Limb (tissue), 2 donors: ENCODE data around the gene HNRNPC.
"Not testable (repeated sequence)": the region's sequence is repeated elsewhere in the genome, so short reads cannot be mapped to it uniquely, and the experiment has no call there.

Source experiments
- DNase-seq, 2 donors: peaks; one replicate each; pipeline ENCODE4 v3.0.0-alpha.2; 2016; ENCODE audit errors: extremely low spot score in 2 of 2

The HNRNPC gene

DNA sequence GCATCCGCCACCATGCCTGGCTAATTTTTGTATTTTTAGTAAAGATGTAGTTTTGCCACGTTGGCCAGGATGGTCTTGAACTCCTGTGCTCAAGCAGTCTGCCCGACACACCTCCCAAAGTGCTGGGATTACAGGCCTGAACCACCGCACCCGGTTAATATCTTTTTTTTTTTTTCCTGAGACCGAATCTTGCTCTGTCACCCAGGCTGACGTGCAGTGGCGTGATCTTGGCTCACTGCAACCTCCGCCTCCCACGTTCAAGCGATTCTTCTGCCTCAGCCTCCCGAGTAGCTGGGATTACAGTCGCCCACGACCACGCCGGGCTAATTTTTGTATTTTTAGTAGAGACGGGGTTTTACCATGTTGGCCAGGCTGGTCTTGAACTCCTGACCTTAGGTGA lies 3.4 kb upstream of the HNRNPC start:
- not testable (repeated sequence) for DNase-seq

DNA sequence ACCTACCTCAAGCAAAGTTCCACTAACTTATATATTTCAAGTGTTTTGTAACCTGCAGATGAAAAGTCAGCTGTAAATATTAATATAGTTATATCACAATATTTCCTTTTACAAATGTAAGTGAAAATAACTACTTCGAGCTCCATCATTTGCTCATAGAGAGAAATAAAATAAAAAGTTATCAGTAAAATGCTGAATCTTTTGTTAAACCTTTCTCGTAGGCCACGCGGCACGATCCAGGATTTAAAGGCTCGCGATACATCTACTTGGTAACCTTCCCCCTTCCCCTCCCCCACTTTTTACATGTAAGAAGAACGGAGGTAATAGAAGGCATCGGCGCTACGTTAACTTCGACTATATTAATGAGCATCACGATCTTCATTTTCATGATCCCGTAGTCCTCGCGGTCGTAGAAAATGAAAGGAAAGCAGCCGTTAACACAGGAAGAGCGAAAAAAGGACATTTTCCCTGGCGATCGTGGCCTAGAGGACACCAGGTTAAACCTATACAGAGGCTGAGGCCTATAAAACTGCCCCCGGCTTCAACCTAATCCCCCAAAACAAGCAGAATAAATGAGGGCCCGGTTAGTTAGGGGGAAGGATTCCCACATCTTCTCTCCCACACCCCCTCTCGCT lies 508 bp downstream of the HNRNPC start:
- peak in 1 of 2 donors; percentile 21 for DNase-seq

DNA sequence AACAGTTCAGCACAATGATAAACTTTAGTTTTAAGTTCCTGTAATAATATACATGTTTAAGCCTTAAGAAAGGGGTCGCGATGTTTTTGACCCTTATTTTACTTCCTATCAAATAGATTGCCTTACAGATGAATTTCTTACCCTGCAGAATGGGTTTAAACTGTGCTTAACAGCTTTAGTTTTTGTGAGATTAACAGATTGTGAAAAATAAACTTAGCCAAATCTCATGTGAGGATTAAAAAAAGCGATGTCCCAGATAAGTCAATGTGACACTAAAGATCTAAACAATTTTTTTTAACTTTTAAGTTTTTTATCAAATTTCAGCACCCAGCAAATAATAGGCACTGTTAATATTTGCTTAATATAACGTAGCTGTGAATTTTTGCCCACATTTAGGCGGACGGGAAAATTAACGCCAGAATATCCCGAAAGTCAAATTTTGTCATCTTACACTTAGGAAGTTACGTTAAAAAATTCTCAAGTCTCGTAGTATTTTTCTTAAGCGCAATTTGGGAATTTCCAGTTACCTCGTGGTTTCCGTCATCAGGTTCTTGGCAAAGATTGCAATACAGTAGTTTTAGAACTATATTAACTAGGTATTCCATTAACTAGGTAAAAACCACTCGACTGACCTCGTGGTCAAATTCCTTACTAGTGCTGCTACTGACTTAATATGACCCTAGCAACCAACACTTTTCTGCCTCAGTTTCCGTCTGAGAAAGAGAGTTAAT lies 1.2 kb downstream of the HNRNPC start:
- DNase-seq, result no peak

DNA sequence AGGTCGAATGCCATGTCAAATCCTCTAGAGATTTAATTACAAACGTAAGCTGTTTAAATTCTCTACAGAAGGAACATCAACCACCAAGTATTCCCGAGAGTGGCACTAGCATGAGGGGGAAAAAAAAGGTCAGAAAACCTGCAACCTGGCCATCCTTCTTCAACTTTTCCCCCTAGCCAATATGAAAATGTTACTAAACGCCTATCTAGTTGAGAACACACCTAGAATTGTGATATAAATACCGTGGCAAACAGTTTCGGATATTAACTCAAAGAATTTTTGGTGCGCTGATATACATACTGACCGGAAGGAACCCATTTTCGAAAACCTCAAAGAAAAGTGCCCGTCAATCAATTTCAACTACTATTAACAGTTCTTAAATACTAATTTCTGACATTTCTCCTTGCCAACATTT lies 1.8 kb downstream of the HNRNPC start:
- DNase-seq, result no peak

GRCh38 chr14:21264025-21264801 lies 5.0 kb downstream of the HNRNPC start:
- no peak for DNase-seq

DNA sequence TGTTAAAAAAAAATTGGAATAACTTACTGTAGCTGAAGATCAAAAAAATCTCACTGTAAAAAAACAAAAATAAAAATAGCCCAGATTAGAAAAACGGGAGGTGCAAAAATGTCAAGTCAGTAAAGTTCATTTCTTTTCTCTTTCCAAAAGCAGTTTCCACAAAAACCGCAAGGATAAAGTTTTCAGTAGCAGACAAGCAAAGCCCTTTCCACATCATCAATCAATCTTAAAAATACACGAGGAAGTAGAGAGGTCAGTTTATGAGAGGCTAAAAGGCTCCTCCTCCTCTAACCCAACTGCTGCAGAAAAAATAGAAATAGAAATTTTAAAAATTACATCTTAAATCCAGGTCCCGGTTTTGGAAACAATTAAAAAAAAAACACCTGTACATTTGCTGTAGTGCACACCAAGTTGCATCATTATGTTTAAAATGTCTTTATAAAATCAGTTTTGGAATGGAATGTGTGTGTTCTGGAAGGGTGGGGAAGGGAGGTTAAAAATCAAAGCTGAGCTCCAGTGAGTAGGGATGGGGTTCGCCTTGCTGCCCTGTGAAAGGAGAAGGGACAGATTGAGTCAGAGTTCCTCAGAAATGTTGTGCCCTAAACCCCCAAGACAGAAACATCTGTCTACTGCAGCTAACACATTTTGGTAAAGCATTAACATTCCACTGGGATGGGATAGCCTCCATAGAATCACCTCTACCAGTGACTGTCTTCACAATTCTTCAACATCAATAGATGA lies 5.8 kb downstream of the HNRNPC start:
- DNase-seq, result no peak

- DNase-seq, result no peak
Observed at GRCh38 chr14:21262410-21262809, 6.8 kb downstream of the HNRNPC start.

DNA sequence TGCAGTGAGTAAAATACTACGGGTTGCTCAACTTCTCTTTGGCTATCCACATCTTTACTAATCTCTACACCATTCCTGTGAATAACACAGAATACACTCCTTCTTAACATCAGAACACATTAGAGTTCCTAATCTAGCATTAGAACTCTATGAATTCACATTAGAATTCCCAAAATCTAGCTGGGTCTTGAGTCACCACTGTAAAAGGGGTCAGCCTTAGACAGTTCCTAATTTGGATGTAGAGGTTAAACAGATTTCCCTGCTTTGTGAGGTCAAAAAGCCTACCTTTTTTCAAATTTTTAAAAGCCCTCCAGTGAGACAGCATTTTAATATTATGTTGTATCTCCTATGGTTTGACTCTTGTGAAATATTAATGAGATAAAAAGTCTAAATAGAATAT lies 7.4 kb downstream of the HNRNPC start:
- DNase-seq, result no peak

- no peak for DNase-seq
Observed at GRCh38 chr14:21258889-21259787, 10.1 kb downstream of the HNRNPC start.

- DNase-seq, result no peak
Observed at GRCh38 chr14:21258005-21258888, 11.0 kb downstream of the HNRNPC start.

DNA sequence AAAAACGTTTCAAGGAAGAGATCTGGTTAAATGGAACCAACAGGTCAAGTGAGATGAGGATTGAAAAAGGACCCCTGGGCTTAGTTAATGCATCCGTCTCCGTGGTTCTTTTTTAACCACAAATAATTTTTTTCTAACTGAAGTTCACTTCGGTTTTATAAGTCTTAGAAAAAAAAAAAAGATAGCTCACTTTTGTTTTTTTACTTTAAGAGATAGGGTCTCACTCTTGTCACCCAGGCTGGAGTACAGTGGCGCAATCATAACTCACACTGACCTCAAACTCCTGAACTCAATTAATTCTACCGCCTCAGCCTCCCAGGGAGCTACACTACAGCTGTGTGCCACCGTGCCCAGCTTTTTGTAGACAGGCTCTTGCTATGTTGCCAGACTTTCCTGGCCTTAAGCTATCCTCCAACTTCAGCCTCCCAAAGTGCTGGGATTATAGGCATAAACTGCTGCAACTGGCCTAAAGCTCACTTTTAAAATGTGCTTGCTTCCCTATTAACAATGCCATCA lies 11.8 kb downstream of the HNRNPC start:
- no peak for DNase-seq

GRCh38 chr14:21256539-21257393 lies 12.5 kb downstream of the HNRNPC start:
- DNase-seq, result no peak

- DNase-seq, result not testable (repeated sequence)
Observed at GRCh38 chr14:21256102-21256447, 13.2 kb downstream of the HNRNPC start.

DNA sequence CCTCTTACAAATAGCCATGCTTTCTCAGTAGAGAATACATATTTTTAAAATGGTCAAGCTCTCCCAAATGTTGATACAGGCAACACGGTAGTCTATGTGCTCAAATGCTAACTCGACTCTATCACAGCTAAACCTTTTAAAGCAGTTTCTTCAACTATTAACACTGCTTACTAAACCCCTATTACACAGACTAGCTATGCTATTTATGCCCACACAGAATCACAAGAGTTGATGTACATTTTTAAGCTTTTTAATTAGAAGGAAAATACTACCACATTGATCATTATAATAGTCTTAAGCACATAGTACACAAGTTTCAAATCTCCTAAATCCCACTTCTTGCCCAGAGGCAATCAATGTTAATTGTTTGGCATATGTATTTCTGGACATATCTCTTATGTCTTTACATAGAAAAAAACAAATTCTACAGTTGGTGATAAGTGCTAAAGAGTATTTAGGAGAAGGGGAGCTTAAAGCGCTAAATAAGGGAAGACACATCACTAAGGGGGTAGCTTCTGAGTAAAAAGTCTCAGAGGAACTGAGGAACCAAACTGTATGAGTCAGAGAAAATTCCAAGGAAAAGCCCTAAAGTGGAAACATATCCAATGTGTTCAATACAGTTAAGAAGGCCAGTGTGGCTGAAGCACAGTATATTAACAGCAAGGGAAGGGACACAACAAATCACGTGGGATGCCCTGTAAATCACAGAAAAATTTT lies 13.7 kb downstream of the HNRNPC start:
- no peak for DNase-seq

DNA sequence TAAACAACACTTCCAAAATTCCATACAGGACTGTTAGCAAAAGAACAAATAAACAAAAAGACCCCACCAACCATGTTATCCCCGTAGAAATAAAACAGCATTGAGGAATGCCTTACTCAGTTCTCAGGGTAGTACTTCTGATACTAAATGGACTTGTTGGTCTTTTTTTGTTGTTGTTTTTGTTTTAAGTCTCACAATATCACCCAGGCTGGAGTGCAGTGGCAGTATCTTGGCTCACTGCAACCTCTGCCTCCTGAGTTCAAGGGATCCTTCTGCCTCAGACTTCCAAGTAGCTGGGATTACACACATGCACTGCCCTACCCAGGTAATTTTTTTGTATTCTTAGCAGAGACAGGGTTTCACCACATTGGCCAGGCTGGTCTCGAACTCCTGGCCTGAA lies 17.1 kb downstream of the HNRNPC start:
- no peak for DNase-seq

DNA sequence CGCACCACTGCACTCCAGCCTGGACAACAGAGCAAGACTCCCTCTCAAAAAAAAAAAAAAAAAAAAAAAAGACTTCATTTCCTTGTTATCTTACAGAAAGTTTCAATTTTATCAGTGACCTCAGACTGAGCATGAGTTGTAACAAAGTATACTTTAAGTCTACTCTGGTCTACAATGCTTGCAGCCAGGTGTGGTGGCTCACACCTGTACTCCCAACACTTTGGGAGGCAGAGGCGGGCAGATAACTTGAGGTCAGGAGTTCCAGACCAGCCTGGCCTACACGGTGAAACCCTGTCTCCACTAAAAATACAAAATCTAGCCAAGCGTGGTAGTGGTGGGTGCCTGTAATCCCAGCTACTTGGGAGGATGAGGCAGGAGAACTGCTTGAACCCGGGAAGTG lies 18.0 kb downstream of the HNRNPC start:
- DNase-seq, result no peak

- DNase-seq, result no peak
Observed at GRCh38 chr14:21248739-21249411, 20.4 kb downstream of the HNRNPC start.
